DOHH2 (cell line): ENCODE results near the gene SPOCK2.

Source experiments
- H3F3A ChIP-seq: fragments of 200-600 bp; sonication (generic), shearing (Covaris generic); 2 replicates; pipeline ENCODE4 v1.6.0; 2016; ENCODE audit warnings: antibody characterized with exemption, mild to moderate bottlenecking; ENCODE audit not compliant: control insufficient read depth, insufficient read depth
- H3K27ac ChIP-seq: fragments of 200-600 bp; sonication (generic); 2 replicates; pipeline ENCODE4 v1.5.1; 2014; ENCODE audit warnings: low read depth, mild to moderate bottlenecking, low read length, moderate library complexity
- H3K27me3 ChIP-seq: fragments of 200-600 bp; sonication (generic); 2 replicates; pipeline ENCODE4 v1.6.1; 2014; ENCODE audit warnings: mild to moderate bottlenecking, low read length, mixed read lengths; ENCODE audit not compliant: control insufficient read depth
- H3K36me3 ChIP-seq: fragments of 200-600 bp; sonication (generic); 2 replicates; pipeline ENCODE4 v1.6.1; 2014; ENCODE audit warnings: mild to moderate bottlenecking, low read length, moderate library complexity, mixed read lengths; ENCODE audit not compliant: control insufficient read depth
- H3K4me1 ChIP-seq: fragments of 200-600 bp; sonication (generic); 2 replicates; pipeline ENCODE4 v1.6.1; 2014; ENCODE audit warnings: mild to moderate bottlenecking, low read length, mixed read lengths; ENCODE audit not compliant: control insufficient read depth
- H3K4me2 ChIP-seq: fragments of 200-600 bp; sonication (generic); 2 replicates; pipeline ENCODE4 v1.6.0; 2014; ENCODE audit warnings: mild to moderate bottlenecking, low read length, moderate library complexity
- H3K4me3 ChIP-seq: fragments of 200-600 bp; sonication (generic); 2 replicates; pipeline ENCODE4 v1.5.1; 2014; ENCODE audit warnings: mild to moderate bottlenecking, low read length, mixed read lengths
- H3K79me2 ChIP-seq: fragments of 200-600 bp; sonication (generic); 2 replicates; pipeline ENCODE4 v1.6.1; 2014; ENCODE audit warnings: mild to moderate bottlenecking, low read length, mixed read lengths; ENCODE audit not compliant: control insufficient read depth
- H3K9me2 ChIP-seq: fragments of 200-600 bp; sonication (generic); replicated peaks from 2 replicates; pipeline ENCODE4 v1.6.1; 2014; ENCODE audit warnings: mild to moderate bottlenecking, low read length, mixed read lengths; ENCODE audit not compliant: control insufficient read depth
- H3K9me3 ChIP-seq: fragments of 200-600 bp; sonication (generic); 2 replicates; pipeline ENCODE4 v1.6.1; 2014; ENCODE audit warnings: antibody characterized with exemption, low read length, mixed read lengths; ENCODE audit not compliant: control insufficient read depth, insufficient read depth
- H4K20me1 ChIP-seq: fragments of 200-600 bp; sonication (generic); 2 replicates; pipeline ENCODE4 v1.6.0; 2014; ENCODE audit warnings: low read depth, mild to moderate bottlenecking, antibody characterized with exemption, low read length, moderate library complexity; ENCODE audit not compliant: control insufficient read depth, insufficient read depth
- CTCF ChIP-seq: fragments of 200-600 bp; sonication (generic); IDR thresholded peaks from one replicate; pipeline ENCODE4 v1.5.1; 2014; ENCODE audit warnings: antibody characterized with exemption, mild to moderate bottlenecking, low read depth, low read length; ENCODE audit not compliant: poor library complexity, severe bottlenecking
- EZH2phosphoT487 ChIP-seq: fragments of 200-600 bp; sonication (generic); IDR thresholded peaks from 2 replicates; pipeline ENCODE4 v1.6.1; 2017; ENCODE audit warnings: borderline replicate concordance, mild to moderate bottlenecking, antibody characterized with exemption, low read length, moderate library complexity, mixed read lengths

The SPOCK2 gene

GRCh38 chr10:72069751-72070526 is 18.4 kb downstream of the SPOCK2 start:
- 0 out of 2 replicates have a peak, but pooled peaks cover 4% of the 10 kb centered on the region for H3K4me1 ChIP-seq
- H3F3A ChIP-seq, result no peaks in the 10 kb centered on the region
- no peaks in the 10 kb centered on the region for H4K20me1 ChIP-seq
- no peaks in the 10 kb centered on the region for H3K36me3 ChIP-seq
- no peaks in the 10 kb centered on the region for H3K9me3 ChIP-seq
- no peaks in the 10 kb centered on the region for H3K9me2 ChIP-seq
- no peak overlapping the region for H3K4me3 ChIP-seq
- peaks cover 5% of the 10 kb centered on the region; the same call in 1 of the 2 replicates for H3K27me3 ChIP-seq
- no peak overlapping the region for H3K4me2 ChIP-seq
- TF ChIP-seq EZH2phosphoT487 (no peak), CTCF (peak; percentile 58)
- H3K27ac ChIP-seq, result no peak overlapping the region
- no peaks in the 10 kb centered on the region for H3K79me2 ChIP-seq

- Histone ChIP-seq H3K9me3 (no peaks in the 10 kb centered on the region), H3K27me3 (peaks cover 5% of the 10 kb centered on the region; the same call in 1 of the 2 replicates)
These were observed 19.4 kb downstream of the SPOCK2 start for GRCh38 chr10:72068901-72069446.

GRCh38 chr10:72068126-72068765 is 20.1 kb downstream of the SPOCK2 start:
- no peak overlapping the region for H3K27ac ChIP-seq
- no peaks in the 10 kb centered on the region for H3K36me3 ChIP-seq
- H3F3A ChIP-seq, result no peaks in the 10 kb centered on the region
- no peaks in the 10 kb centered on the region for H4K20me1 ChIP-seq
- TF ChIP-seq CTCF (no peak), EZH2phosphoT487 (no peak)
- no peaks in the 10 kb centered on the region for H3K79me2 ChIP-seq
- no peaks in the 10 kb centered on the region for H3K9me2 ChIP-seq
- H3K9me3 ChIP-seq, result no peaks in the 10 kb centered on the region
- peaks cover 5% of the 10 kb centered on the region; the same call in 1 of the 2 replicates for H3K27me3 ChIP-seq
- H3K4me2 ChIP-seq, result no peak overlapping the region
- no peak overlapping the region for H3K4me3 ChIP-seq
- 0 out of 2 replicates have a peak, but pooled peaks cover 4% of the 10 kb centered on the region for H3K4me1 ChIP-seq

More at GRCh38 chr10:72068901-72069446, 19.4 kb downstream of the SPOCK2 start:
- no peaks in the 10 kb centered on the region for H3K9me2 ChIP-seq
- no peaks in the 10 kb centered on the region for H4K20me1 ChIP-seq
- no peak overlapping the region for H3K4me2 ChIP-seq
- TF ChIP-seq EZH2phosphoT487 (no peak), CTCF (no peak)
- no peaks in the 10 kb centered on the region for H3F3A ChIP-seq
- 0 out of 2 replicates have a peak, but pooled peaks cover 4% of the 10 kb centered on the region for H3K4me1 ChIP-seq
- H3K4me3 ChIP-seq, result no peak overlapping the region
- H3K79me2 ChIP-seq, result no peaks in the 10 kb centered on the region
- no peak overlapping the region for H3K27ac ChIP-seq
- H3K36me3 ChIP-seq, result no peaks in the 10 kb centered on the region
